ENCODE measurements around the gene MRPL4. TPM values are rescaled to one million over a fixed set of nuclear protein-coding genes. Genes with fewer than 3 reads are reported as not detected.

MRPL4 gene
- total and polyA plus RNA-seq, 2 of the 13 experiments (the other 11 are each of a cell fraction or from before 2014, with no cell fraction given), result 40.6 to 42.5 TPM

- TF ChIP-seq, protein P1, sequence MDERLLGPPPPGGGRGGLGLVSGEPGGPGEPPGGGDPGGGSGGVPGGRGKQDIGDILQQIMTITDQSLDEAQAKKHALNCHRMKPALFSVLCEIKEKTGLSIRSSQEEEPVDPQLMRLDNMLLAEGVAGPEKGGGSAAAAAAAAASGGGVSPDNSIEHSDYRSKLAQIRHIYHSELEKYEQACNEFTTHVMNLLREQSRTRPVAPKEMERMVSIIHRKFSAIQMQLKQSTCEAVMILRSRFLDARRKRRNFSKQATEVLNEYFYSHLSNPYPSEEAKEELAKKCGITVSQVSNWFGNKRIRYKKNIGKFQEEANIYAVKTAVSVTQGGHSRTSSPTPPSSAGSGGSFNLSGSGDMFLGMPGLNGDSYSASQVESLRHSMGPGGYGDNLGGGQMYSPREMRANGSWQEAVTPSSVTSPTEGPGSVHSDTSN (CRISPR knock-in tag; IDR thresholded peaks at IDR 0.05), result no peak
- TF ChIP-seq CTCF (CRISPR knock-in tag; IDR thresholded peaks at IDR 0.05) (no peak), ZNF543 (CRISPR knock-in tag; IDR thresholded peaks at IDR 0.05) (no peak), RAD21 (CRISPR knock-in tag; IDR thresholded peaks at IDR 0.05) (no peak), HNF1B (CRISPR knock-in tag; IDR thresholded peaks at IDR 0.05) (no peak), HNRNPL (IDR thresholded peaks at IDR 0.05; ENCODE audit: low read depth, low read length) (no peak)
Measured at GRCh38 chr19:10262771-10263170, 10.8 kb downstream of the MRPL4 start (continued).

GRCh38 chr19:10266706-10267105 lies 14.7 kb downstream of the MRPL4 start:
- no peak overlapping the region for H3K27ac ChIP-seq (ENCODE audit: extremely low read length, insufficient read depth, low read length)
- intact Hi-C loops (cut with micrococcal nuclease; ENCODE audit: unreplicated experiment) (no loop called here), in situ Hi-C loops (cut with HindIII; ENCODE audit: extremely low pct_ligation_motif_present, low pct_unique_long_range_greater_than_20kb) (no loop called here)
- no peaks in the 10 kb centered on the region for H3K36me3 ChIP-seq (replicated peaks in 1 of 2; ENCODE audit: control insufficient read depth in 1 of 2, insufficient read depth in 2 of 2, low read length in 2 of 2)
- H3K9ac ChIP-seq (ENCODE audit: insufficient read depth, low read depth, low read length), result no peak overlapping the region
- H4K20me1 ChIP-seq (ENCODE audit: insufficient read depth, low read length), result no peaks in the 10 kb centered on the region
- WGBS (ENCODE audit: low lambda C conversion rate), result 59% methylated on average over 7 of the region's 7 CpGs
- ATAC-seq (no peak), FAIRE-seq (no peak), DNase-seq (ENCODE audit: low spot score) (no peak)
- BruUV-seq (replicated peaks), result no TSS peak
- H3K4me3 ChIP-seq (replicated peaks in 1 of 3; ENCODE audit: insufficient read depth in 1 of 3, low read depth in 2 of 3, low read length in 3 of 3), result no peak overlapping the region
- TF ChIP-seq ZNF382 (CRISPR knock-in tag; IDR thresholded peaks at IDR 0.05; ENCODE audit: borderline replicate concordance) (no peak), ZNF546 (CRISPR knock-in tag; conservative IDR thresholded peaks at IDR 0.05) (no peak), SNAI1 (CRISPR knock-in tag; IDR thresholded peaks at IDR 0.05; ENCODE audit: borderline replicate concordance) (no peak), ZNF44 (CRISPR knock-in tag; IDR thresholded peaks at IDR 0.05) (no peak), SP4 (CRISPR knock-in tag; IDR thresholded peaks at IDR 0.05) (no peak), CEBPG (CRISPR knock-in tag; IDR thresholded peaks at IDR 0.05) (no peak), CBFB (CRISPR knock-in tag; IDR thresholded peaks at IDR 0.05) (no peak), ZNF891 (CRISPR knock-in tag; IDR thresholded peaks at IDR 0.05) (no peak), SRSF1 (optimal IDR thresholded peaks at IDR 0.05; ENCODE audit: low read depth, low read length) (no peak), HES4 (CRISPR knock-in tag; IDR thresholded peaks at IDR 0.05; ENCODE audit: borderline replicate concordance) (no peak), ZNF207 (IDR thresholded peaks at IDR 0.05; ENCODE audit: borderline replicate concordance) (no peak), ZNF562 (CRISPR knock-in tag; IDR thresholded peaks at IDR 0.05; ENCODE audit: borderline replicate concordance) (no peak), POGZ (CRISPR knock-in tag; IDR thresholded peaks at IDR 0.05) (no peak)
- TF ChIP-seq, protein P2, sequence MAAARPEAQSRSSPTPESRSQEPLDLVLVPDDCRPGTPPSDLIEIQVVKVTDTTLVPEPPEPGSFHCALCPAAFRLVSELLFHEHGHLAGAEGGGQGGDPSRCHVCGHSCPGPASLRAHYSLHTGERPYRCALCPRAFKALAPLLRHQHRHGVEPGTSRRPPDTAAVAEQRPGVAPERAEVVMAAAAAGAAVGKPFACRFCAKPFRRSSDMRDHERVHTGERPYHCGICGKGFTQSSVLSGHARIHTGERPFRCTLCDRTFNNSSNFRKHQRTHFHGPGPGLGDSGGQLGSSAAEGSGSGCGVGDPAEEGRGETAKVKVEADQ (CRISPR knock-in tag; IDR thresholded peaks at IDR 0.05; ENCODE audit: borderline replicate concordance), result no peak
- H3K4me2 ChIP-seq (ENCODE audit: low read depth, low read length), result no peak overlapping the region
- peaks cover 48% of the 10 kb centered on the region for H3K4me1 ChIP-seq (ENCODE audit: insufficient read depth, low read length)
- ChIA-PET POLR2A (no interaction called here), CTCF (ENCODE audit: low intra/inter-chr PET ratio, low total read pairs) (no interaction called here)
- no peak overlapping the region for H2AFZ ChIP-seq (ENCODE audit: low read length)
- H3K9me3 ChIP-seq (ENCODE audit: low read length), result no peaks in the 10 kb centered on the region
- peaks cover 13% of the 10 kb centered on the region for H3K79me2 ChIP-seq (ENCODE audit: insufficient read depth, low read length)
- no peaks in the 10 kb centered on the region for H3K27me3 ChIP-seq (ENCODE audit: control insufficient read depth in 1 of 2, insufficient read depth in 2 of 2, low read length in 2 of 2)

Data from HepG2 (cell line).